Activated T-cell treated with anti-CD3 and anti-CD28 coated beads, Interleukin-2, amount 50 U/mL, for 72 hours (primary cell): ENCODE measurements around the gene FIBCD1. TPM values are rescaled to one million over a fixed set of nuclear protein-coding genes. Genes with fewer than 3 reads are reported as not detected.

ENCODE experiments used
- total RNA-seq, 2 donors: library from RNA; stranded (reverse); gene quantifications; one replicate each; pipeline ENCODE4 v1.2.3, GENCODE V29; 2022

The FIBCD1 gene
- total RNA-seq, 2 donors from 2014 or later: not detected

Other genes with a start within 250 kb of the FIBCD1 start
- gene EXOSC2, start 245.5 kb downstream of the FIBCD1 start, total RNA-seq: 10 to 100 TPM; 43.7 to 55.0 TPM
- gene ABL1, start 104.0 kb downstream of the FIBCD1 start, total RNA-seq: 10 to 100 TPM; 36.5 to 39.9 TPM
- not detected for gene QRFP, start 42.4 kb downstream of the FIBCD1 start, total RNA-seq
- gene LAMC3, start 69.9 kb upstream of the FIBCD1 start, total RNA-seq: under 1 TPM; 0.65 to 0.74 TPM
- gene AIF1L, start 157.3 kb upstream of the FIBCD1 start, total RNA-seq: under 1 TPM; 0.53 to 0.89 TPM
- gene NUP214, start 186.3 kb upstream of the FIBCD1 start, total RNA-seq: 10 to 100 TPM; 67.6 to 78.5 TPM